GM18505 (cell line): Measurements from ENCODE around the gene RASSF3.
"Not testable (repeated sequence)": the region's sequence is repeated elsewhere in the genome, so short reads cannot be mapped to it uniquely, and the experiment has no call there.

ENCODE experiments used
- ATAC-seq: cut with Tn5 transposase; IDR thresholded peaks from one replicate; pipeline ENCODE4 v1.9.1; 2021; ENCODE audit not compliant: unreplicated experiment
- POLR2A ChIP-seq: IDR thresholded peaks from 4 replicates; pipeline ENCODE4 v1.6.1; 2011; ENCODE audit warnings: borderline replicate concordance; ENCODE audit not compliant: insufficient read depth, insufficient read length; ENCODE audit errors: extremely low read depth

RASSF3 gene

GRCh38 chr12:64633011-64633939, 23.0 kb downstream of the RASSF3 start:
- ATAC-seq, result no peak
- no peak for TF ChIP-seq POLR2A

GRCh38 chr12:64633940-64634337, 23.6 kb downstream of the RASSF3 start:
- no peak for TF ChIP-seq POLR2A
- ATAC-seq, result peak; percentile 54

- TF ChIP-seq POLR2A, result no peak
- ATAC-seq, result no peak
Observed at GRCh38 chr12:64634508-64635092, 24.3 kb downstream of the RASSF3 start.

- no peak for TF ChIP-seq POLR2A
- ATAC-seq, result no peak
Observed at GRCh38 chr12:64635356-64635998, 25.2 kb downstream of the RASSF3 start.

- ATAC-seq, result no peak
- TF ChIP-seq POLR2A, result no peak
Observed at GRCh38 chr12:64636856-64637255, 26.6 kb downstream of the RASSF3 start.

GRCh38 chr12:64639466-64639865, 29.2 kb downstream of the RASSF3 start:
- TF ChIP-seq POLR2A, result no peak
- no peak for ATAC-seq

- no peak for ATAC-seq
- no peak for TF ChIP-seq POLR2A
Observed at GRCh38 chr12:64646318-64646717, 36.0 kb downstream of the RASSF3 start.

- TF ChIP-seq POLR2A, result no peak
- no peak for ATAC-seq
Observed at GRCh38 chr12:64649487-64649886, 39.2 kb downstream of the RASSF3 start.

- no peak for TF ChIP-seq POLR2A
- ATAC-seq, result no peak
Observed at GRCh38 chr12:64650762-64651161, 40.5 kb downstream of the RASSF3 start.

GRCh38 chr12:64652346-64652745, 42.1 kb downstream of the RASSF3 start:
- ATAC-seq, result no peak
- no peak for TF ChIP-seq POLR2A

- ATAC-seq, result no peak
- TF ChIP-seq POLR2A, result no peak
Observed at GRCh38 chr12:64653123-64653522, 42.8 kb downstream of the RASSF3 start.

- ATAC-seq, result not testable (repeated sequence)
Observed at GRCh38 chr12:64653907-64654306, 43.6 kb downstream of the RASSF3 start.

- no peak for TF ChIP-seq POLR2A
- ATAC-seq, result no peak
Observed at GRCh38 chr12:64655141-64655540, 44.8 kb downstream of the RASSF3 start.

GRCh38 chr12:64656429-64656828, 46.1 kb downstream of the RASSF3 start:
- ATAC-seq, result no peak

More at GRCh38 chr12:64656429-64656828, 46.1 kb downstream of the RASSF3 start:
- no peak for TF ChIP-seq POLR2A
